Stimulated activated CD8-positive, alpha-beta memory T cell treated with anti-CD3 and anti-CD28 coated beads, Interleukin-4, amount 100 ng/mL, for 24 hours (primary cell): ENCODE results near the gene HOXA3.

ENCODE experiments used
- DNase-seq: peaks from one replicate; pipeline ENCODE4 v3.0.0-alpha.2; 2020; ENCODE audit warnings: low read depth

The HOXA3 gene

DNA sequence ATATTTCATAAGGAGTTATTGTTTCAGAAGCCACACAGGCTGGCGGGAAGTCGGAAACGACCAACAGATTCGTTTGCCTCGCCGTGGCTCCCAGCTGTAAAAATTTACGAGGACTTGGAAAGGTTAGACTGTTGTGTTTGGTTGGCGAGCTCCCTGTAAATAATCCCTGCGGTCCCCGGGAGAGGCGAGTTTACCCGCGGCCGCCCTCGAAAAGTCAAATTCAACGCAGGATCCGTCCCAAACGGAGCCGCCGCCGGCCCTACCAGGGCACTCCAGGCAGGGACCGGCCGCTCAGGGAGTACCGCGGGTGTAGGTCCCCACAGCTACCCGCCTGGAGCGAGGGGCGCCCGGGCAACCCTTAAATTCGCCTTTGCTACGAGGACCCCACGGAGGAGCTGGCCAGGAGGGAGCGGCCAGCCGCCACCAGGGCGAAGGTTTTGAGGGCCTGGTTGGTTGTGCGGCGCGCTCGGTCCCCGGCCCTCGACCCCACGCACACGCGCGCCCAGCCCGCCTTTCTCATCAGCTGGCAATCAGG, 13.7 kb upstream of the HOXA3 start:
- DNase-seq: no peak

GRCh38 chr7:27165089-27165995, 13.0 kb upstream of the HOXA3 start, which contains the start of gene HOXA9:
HOXA9 (minus strand) TSS chr7:27165537; CDS start chr7:27165457, 80 bp downstream.
- DNase-seq: no peak

GRCh38 chr7:27164367-27165088, 12.1 kb upstream of the HOXA3 start:
- no peak for DNase-seq

DNA sequence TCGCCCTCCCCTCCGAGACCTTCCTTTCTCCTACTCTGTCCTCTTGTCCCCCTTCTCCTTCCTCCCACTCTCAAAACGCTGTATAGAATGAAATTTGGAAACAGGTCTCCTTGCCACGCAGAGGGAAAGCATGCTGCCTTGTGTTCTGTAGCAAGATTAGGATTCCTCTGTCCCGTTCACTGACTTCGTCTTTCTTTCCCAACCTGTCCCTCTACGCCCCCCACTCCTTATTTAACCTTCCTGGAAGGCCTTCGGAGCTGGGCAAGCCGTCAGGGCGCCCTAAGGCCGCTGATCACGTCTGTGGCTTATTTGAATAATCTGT, 11.6 kb upstream of the HOXA3 start:
- no peak for DNase-seq

GRCh38 chr7:27163288-27164044, 11.1 kb upstream of the HOXA3 start:
- DNase-seq: no peak

- DNase-seq: no peak
Observed at GRCh38 chr7:27162561-27163287, 10.3 kb upstream of the HOXA3 start.

- DNase-seq: no peak
Observed at GRCh38 chr7:27161721-27162560, 9.6 kb upstream of the HOXA3 start.

GRCh38 chr7:27161214-27161720, 8.9 kb upstream of the HOXA3 start:
- no peak for DNase-seq

- DNase-seq: peak; percentile 77
Observed at GRCh38 chr7:27160546-27161213, 8.3 kb upstream of the HOXA3 start.

DNA sequence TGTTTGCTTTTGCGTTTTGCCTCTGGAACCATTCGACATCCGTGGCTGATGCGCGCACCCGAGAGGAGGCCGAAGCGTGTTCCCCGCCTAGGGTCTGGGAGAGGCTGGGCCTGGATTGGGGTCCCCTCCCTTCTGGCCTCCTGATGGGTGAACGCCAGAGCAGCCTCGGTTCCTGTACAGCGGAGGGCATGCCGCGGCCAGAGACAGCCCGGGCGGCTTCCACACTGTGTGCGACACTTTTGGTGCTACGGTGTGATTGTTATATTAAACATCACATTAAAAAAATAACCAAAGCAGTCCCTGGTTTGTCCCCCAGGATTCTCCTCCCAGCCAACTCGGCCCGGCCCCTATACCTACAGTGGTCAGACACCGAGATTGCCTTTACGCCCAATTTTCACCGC, 7.8 kb upstream of the HOXA3 start:
- DNase-seq: no peak

DNA sequence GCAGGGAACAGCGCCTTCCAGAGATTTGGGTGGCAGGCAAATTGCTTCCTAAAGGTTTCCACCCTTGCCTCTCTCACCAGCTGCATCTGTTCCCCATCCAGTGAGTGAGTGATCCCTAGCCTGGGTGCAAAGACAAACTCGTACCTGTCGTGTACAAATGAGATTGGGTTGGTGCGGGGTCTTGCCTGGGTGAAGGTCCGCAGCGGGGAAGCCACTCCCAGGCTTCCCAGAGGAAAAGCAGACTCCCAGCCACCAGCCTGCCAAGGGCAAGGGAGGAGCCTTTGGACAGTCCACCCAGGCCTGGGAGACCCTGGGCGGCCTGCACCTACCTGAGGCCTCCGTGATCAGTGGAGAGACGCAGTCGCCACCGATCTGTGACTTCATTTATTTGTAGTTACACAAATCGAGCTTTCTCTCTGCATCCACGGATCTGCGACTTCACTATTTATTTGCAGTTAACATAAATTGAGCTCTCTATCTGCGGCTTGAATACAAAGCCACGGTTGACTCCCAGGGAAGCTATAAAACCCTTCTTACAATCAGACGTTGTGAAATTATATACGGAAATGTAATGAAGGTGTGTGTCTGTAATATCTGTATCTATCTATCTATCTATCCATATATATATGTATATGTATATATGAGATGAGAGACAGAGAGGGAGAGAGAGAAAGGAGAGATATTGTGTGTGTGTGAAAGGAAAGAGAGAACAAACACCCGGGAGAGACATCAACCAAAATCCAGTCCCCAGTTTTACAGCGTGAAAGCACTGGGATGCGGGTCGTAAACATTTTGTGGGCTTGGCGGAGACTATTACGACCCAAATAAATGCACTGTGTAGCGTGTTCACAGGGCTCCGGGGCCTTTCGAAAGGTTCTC, 7.1 kb upstream of the HOXA3 start:
- DNase-seq: no peak

GRCh38 chr7:27158436-27159265, 6.3 kb upstream of the HOXA3 start:
- no peak for DNase-seq

GRCh38 chr7:27157702-27158431, 5.5 kb upstream of the HOXA3 start:
- DNase-seq: no peak

GRCh38 chr7:27156916-27157701, 4.7 kb upstream of the HOXA3 start:
- DNase-seq: no peak

DNA sequence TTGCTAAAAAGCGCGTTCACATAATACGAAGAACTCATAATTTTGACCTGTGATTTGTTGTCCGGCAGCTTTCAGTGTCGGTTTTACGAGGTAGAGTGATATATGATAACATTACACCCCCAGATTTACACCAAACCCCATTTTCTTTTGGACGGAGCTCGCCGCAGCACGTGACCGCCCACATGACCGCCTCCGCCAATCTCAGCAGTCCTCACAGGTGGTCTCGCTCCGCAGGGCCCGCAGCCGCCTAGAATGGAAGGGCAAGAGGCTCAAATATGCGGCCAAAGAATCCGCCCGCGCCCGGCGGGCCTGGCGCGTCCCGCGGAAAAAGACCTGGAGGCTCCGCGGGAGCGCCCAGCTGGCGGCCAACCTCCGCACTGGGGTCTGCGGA, 4.1 kb upstream of the HOXA3 start, which contains the start of gene HOXA7:
Gene HOXA7 (minus strand): TSS at position 168 of the 391 bp plus-strand sequence. CDS start 130 bp downstream, at position 38.
- DNase-seq: no peak

GRCh38 chr7:27155816-27156507, 3.6 kb upstream of the HOXA3 start:
- DNase-seq: no peak
